K562 (cell line): ENCODE data around the gene ZPBP. TPM values are rescaled to one million over a fixed set of nuclear protein-coding genes. Genes with fewer than 3 reads are reported as not detected.

Source experiments
- ZNF175 ChIP-seq: fragments of 200-800 bp; sonication (Bioruptor generic); IDR thresholded peaks from 2 replicates; pipeline ENCODE4 v1.6.1; 2016; ENCODE audit warnings: low read depth, mild to moderate bottlenecking, missing genetic modification characterization, missing compliant biosample characterization
- polyA plus RNA-seq, 8 experiments: library from polyadenylated mRNA; depleted of rRNA in 4 of 8; stranded (reverse) in 5 of 8; unstranded in 3 of 8; fragments of >200 nt; fragmentation: Nextera tagmentation in 2 of 8; fragmentation: Illumina TruSeq in 1 of 8; extraction: Ambion mirVana in 2 of 8; extraction: Trizol in 1 of 8; gene quantifications; 2 replicates each; pipeline versions ENCODE4 v1.2.1 to v1.2.3, GENCODE V29; 2011 to 2014; ENCODE audit warnings: inconsistent platforms in 1 of 8, missing spikeins in 1 of 8
- total RNA-seq, 7 experiments: library from RNA; depleted of rRNA in 6 of 7; stranded (reverse); fragments of >200 nt in 6 of 7; fragmentation: Illumina TruSeq in 2 of 7; extraction: Trizol in 2 of 7; gene quantifications; 2 replicates each; pipeline versions ENCODE4 v1.2.1 to v1.2.3, GENCODE V29; 2011 to 2021; ENCODE audit warnings: low replicate concordance in 1 of 7
- TF ChIP-seq, protein P1 (sequence below), 2 experiments: fragments of 450-650 bp; IDR thresholded peaks; 2 replicates each; pipeline ENCODE4 v1.6.1; 2016; ENCODE audit warnings: mild to moderate bottlenecking in 2 of 2, borderline replicate concordance in 1 of 2, low read depth in 1 of 2, moderate library complexity in 1 of 2

Gene ZPBP
- total and polyA plus RNA-seq, 9 of the 15 experiments (the other 6 are each of a cell fraction or from before 2014, with no cell fraction given): not detected

DNA sequence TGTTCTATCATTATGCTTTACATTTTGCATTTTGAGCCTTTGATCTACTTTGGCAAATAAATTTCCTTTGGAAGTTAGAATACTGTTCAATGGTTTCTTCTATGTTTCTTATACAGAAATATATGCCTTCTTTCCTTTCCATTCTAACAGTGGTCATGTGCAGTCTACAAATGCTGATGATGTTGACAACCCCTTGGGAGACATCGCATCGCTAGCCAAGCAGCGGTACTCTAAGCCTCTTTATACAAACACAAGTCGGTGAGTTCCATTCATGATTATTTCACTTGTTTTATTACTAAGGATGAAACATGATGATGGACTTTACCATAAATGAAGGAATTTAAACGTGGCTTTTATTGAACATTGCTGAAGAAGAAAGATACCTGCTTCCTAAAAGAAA is 48.1 kb upstream of the ZPBP start (continued):
- TF ChIP-seq, protein P1, sequence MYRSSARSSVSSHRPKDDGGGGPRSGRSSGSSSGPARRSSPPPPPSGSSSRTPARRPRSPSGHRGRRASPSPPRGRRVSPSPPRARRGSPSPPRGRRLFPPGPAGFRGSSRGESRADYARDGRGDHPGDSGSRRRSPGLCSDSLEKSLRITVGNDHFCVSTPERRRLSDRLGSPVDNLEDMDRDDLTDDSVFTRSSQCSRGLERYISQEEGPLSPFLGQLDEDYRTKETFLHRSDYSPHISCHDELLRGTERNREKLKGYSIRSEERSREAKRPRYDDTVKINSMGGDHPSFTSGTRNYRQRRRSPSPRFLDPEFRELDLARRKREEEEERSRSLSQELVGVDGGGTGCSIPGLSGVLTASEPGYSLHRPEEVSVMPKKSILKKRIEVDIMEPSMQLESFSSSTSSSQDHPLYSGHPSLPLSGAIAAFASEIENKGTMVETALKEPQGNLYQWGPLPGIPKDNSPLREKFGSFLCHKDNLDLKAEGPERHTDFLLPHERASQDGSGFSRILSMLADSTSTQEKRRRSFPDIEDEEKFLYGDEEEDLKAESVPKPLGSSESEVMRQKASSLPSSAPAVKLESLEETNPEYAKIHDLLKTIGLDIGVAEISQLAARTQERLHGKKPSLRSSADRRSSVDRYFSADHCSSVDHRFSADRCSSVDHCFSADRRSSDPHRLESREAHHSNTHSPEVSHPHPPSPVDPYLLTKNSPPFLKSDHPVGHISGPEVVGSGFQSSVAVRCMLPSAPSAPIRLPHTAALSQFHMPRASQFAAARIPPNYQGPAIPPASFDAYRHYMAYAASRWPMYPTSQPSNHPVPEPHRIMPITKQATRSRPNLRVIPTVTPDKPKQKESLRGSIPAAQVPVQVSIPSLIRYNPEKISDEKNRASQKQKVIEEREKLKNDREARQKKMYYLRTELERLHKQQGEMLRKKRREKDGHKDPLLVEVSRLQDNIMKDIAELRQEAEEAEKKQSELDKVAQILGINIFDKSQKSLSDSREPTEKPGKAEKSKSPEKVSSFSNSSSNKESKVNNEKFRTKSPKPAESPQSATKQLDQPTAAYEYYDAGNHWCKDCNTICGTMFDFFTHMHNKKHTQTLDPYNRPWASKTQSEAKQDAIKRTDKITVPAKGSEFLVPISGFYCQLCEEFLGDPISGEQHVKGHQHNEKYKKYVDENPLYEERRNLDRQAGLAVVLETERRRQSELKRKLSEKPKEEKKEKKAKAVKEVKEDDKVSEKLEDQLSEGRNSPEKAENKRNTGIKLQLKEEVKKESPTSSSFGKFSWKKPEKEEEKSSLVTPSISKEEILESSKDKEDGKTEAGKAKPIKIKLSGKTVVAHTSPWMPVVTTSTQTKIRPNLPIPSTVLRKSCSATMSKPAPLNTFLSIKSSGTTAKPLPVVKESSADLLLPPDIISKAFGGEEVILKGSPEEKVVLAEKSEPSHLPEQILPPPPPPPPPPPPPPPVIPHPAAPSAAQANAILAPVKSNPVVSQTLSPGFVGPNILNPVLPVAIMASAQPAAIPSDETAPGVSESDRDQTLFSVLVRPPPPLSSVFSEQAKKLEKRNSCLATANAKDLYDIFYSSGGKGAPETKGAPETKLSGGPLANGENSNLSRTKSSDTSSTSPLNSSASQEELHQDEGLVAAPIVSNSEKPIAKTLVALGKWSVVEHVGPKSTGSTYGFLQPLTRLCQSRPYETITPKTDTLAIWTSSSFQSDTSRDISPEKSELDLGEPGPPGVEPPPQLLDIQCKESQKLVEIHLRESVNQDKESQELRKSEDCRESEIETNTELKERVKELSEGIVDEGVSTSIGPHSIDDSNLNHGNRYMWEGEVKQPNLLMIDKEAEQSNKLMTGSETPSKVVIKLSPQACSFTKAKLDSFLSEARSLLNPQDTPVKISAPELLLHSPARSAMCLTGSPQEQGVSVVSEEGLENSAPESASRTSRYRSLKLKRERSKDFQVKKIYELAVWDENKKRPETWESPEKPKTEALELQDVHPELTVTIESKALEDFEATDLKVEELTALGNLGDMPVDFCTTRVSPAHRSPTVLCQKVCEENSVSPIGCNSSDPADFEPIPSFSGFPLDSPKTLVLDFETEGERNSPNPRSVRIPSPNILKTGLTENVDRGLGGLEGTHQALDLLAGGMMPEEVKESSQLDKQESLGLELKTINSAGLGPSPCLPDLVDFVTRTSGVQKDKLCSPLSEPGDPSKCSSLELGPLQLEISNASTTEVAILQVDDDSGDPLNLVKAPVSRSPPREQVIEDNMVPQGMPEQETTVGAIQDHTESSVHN (IDR thresholded peaks at IDR 0.05; ENCODE audit: borderline replicate concordance in 1 of 2, low read depth in 1 of 2): no peak
- TF ChIP-seq ZNF175 (CRISPR knock-in tag): no peak
- TF ChIP-seq, all 486 proteins: peak for 0
